Measurements from ENCODE around the gene PRXL2B. TPM values are rescaled to one million over a fixed set of nuclear protein-coding genes. Genes with fewer than 3 reads are reported as not detected.

The PRXL2B gene
- total and polyA plus RNA-seq, 12 donors: 16.9 to 64.0 (median 30.2) TPM

GRCh38 chr1:2612591-2613365, 26.2 kb downstream of the PRXL2B start:
- TF ChIP-seq CTCF (IDR thresholded peaks at IDR 0.05) (no peak), POLR2A (IDR thresholded peaks at IDR 0.05) (no peak)
- 73 to 94% (median 89%) methylated on average over 7 to 11 of the region's 11 CpGs for WGBS, 4 donors
- DNase-seq: peak in 1 of 7 donors; percentile 11

GRCh38 chr1:2614145-2614544, 27.6 kb downstream of the PRXL2B start:
- no peak for DNase-seq

More at GRCh38 chr1:2612591-2613365, 26.2 kb downstream of the PRXL2B start:
- Histone ChIP-seq H3K9me3 (replicated peaks in 1 of 3) (peaks cover 0 to 3% (median 0%) of the 10 kb centered on the region in 3 donors), H3K27ac (no peak overlapping the region), H3K4me1 (replicated peaks in 1 of 2) (no peaks in the 10 kb centered on the region), H3K4me3 (no peak overlapping the region), H3K27me3 (no peaks in the 10 kb centered on the region), H3K36me3 (replicated peaks in 1 of 2) (no peaks in the 10 kb centered on the region)
- intact Hi-C loops (cut with DNase I): no loop called here

GRCh38 chr1:2617971-2618470, 31.4 kb downstream of the PRXL2B start:
- WGBS, 4 donors: 12 to 21% (median 16%) methylated on average over 1 of the region's 1 CpG

More at GRCh38 chr1:2614145-2614544, 27.6 kb downstream of the PRXL2B start:
- Histone ChIP-seq H3K27ac (no peak overlapping the region), H3K9me3 (replicated peaks in 1 of 3) (peaks cover 0 to 3% (median 0%) of the 10 kb centered on the region in 3 donors), H3K4me1 (replicated peaks in 1 of 2) (no peaks in the 10 kb centered on the region), H3K4me3 (no peak overlapping the region), H3K27me3 (no peaks in the 10 kb centered on the region), H3K36me3 (replicated peaks in 1 of 2) (no peaks in the 10 kb centered on the region)
- WGBS, 4 donors: 84 to 98% (median 89%) methylated on average over 2 of the region's 2 CpGs
- no peak for TF ChIP-seq CTCF (IDR thresholded peaks at IDR 0.05)
- TF ChIP-seq POLR2A (IDR thresholded peaks at IDR 0.05): no peak
- intact Hi-C loops (cut with DNase I): no loop called here

More at GRCh38 chr1:2617971-2618470, 31.4 kb downstream of the PRXL2B start:
- peaks cover 0 to 3% (median 0%) of the 10 kb centered on the region in 3 donors for H3K9me3 ChIP-seq (replicated peaks in 1 of 3)
- H3K27ac ChIP-seq: no peak overlapping the region
- TF ChIP-seq POLR2A (IDR thresholded peaks at IDR 0.05) (no peak), CTCF (IDR thresholded peaks at IDR 0.05) (no peak)
- DNase-seq: no peak
- H3K27me3 ChIP-seq: no peaks in the 10 kb centered on the region
- intact Hi-C loops (cut with DNase I): no loop called here
- no peak overlapping the region for H3K4me3 ChIP-seq
- H3K36me3 ChIP-seq (replicated peaks in 1 of 2): no peaks in the 10 kb centered on the region
- no peaks in the 10 kb centered on the region for H3K4me1 ChIP-seq (replicated peaks in 1 of 2)

Measured in adrenal gland (tissue), 12 donors.